H54 (cell line): ENCODE data around the gene RB1.

Experiments
- DNase-seq: peaks from one replicate; pipeline ENCODE4 v3.0.0; 2011; ENCODE audit warnings: low spot score, mixed read lengths; ENCODE audit not compliant: insufficient read length
- FAIRE-seq: peaks from 3 replicates; lab custom pipeline; 2011; peaks lifted over from hg19 to GRCh38; lab: Jason Lieb, UNC
- POLR2A ChIP-seq: IDR thresholded peaks from 2 replicates; pipeline ENCODE4 v1.6.1; 2011; ENCODE audit warnings: low read depth, mild to moderate bottlenecking, low read length

RB1 gene

GRCh38 chr13:48400090-48400694, 96.6 kb downstream of the RB1 start:
- TF ChIP-seq POLR2A = no peak
- FAIRE-seq (no peak), DNase-seq (no peak)

- DNase-seq = no peak
- TF ChIP-seq POLR2A = no peak
- FAIRE-seq = peak; percentile 74
These were observed 97.3 kb downstream of the RB1 start for GRCh38 chr13:48400850-48401291.

GRCh38 chr13:48401480-48401879, 97.9 kb downstream of the RB1 start:
- no peak for DNase-seq
- TF ChIP-seq POLR2A = no peak
- no peak for FAIRE-seq

- DNase-seq (no peak), FAIRE-seq (no peak)
- no peak for TF ChIP-seq POLR2A
These were observed 98.9 kb downstream of the RB1 start for GRCh38 chr13:48402325-48402932.

- no peak for FAIRE-seq
- TF ChIP-seq POLR2A = no peak
These were observed 99.6 kb downstream of the RB1 start for GRCh38 chr13:48403151-48403631.

GRCh38 chr13:48403913-48404312, 100.4 kb downstream of the RB1 start:
- no peak for TF ChIP-seq POLR2A
- FAIRE-seq = no peak
- no peak for DNase-seq

More at GRCh38 chr13:48403151-48403631, 99.6 kb downstream of the RB1 start:
- no peak for DNase-seq

- DNase-seq = no peak
- FAIRE-seq = no peak
- no peak for TF ChIP-seq POLR2A
These were observed 101.4 kb downstream of the RB1 start for GRCh38 chr13:48404952-48405351.

- no peak for TF ChIP-seq POLR2A
- DNase-seq (no peak), FAIRE-seq (no peak)
These were observed 102.3 kb downstream of the RB1 start for GRCh38 chr13:48405875-48406274.

- FAIRE-seq = no peak
- DNase-seq = no peak
- no peak for TF ChIP-seq POLR2A
These were observed 106.6 kb downstream of the RB1 start for GRCh38 chr13:48410199-48410598.

GRCh38 chr13:48411147-48411794, 107.7 kb downstream of the RB1 start:
- no peak for FAIRE-seq
- TF ChIP-seq POLR2A = no peak
- DNase-seq = no peak

- no peak for TF ChIP-seq POLR2A
- DNase-seq = no peak
- peak; percentile 11 for FAIRE-seq
These were observed 108.4 kb downstream of the RB1 start for GRCh38 chr13:48411841-48412531.

GRCh38 chr13:48412881-48413351, 109.4 kb downstream of the RB1 start, which contains the start of gene LPAR6:
Gene LPAR6, minus strand, starts transcription at chr13:48413113. Its CDS starts 690 bp downstream, at chr13:48412423.
- FAIRE-seq (no peak), DNase-seq (no peak)

GRCh38 chr13:48414501-48414900, 111.0 kb downstream of the RB1 start:
- FAIRE-seq = no peak

More at GRCh38 chr13:48412881-48413351, 109.4 kb downstream of the RB1 start, which contains the start of gene LPAR6:
- no peak for TF ChIP-seq POLR2A

More at GRCh38 chr13:48414501-48414900, 111.0 kb downstream of the RB1 start:
- TF ChIP-seq POLR2A = no peak
- DNase-seq = no peak
